DND-41 (cell line): ENCODE results near the gene RGPD3.
"Not testable (repeated sequence)": the region's sequence is repeated elsewhere in the genome, so short reads cannot be mapped to it uniquely, and the experiment has no call there.

Source experiments
- EZH2 ChIP-seq: IDR thresholded peaks from 3 replicates; pipeline ENCODE4 v1.6.1; 2012; ENCODE audit warnings: borderline replicate concordance, low read depth, mild to moderate bottlenecking, moderate library complexity, low read length, inconsistent platforms; ENCODE audit not compliant: severe bottlenecking
- TF ChIP-seq, protein P1 (sequence below): IDR thresholded peaks from 2 replicates; pipeline ENCODE4 v1.5.1; 2012; ENCODE audit warnings: borderline replicate concordance, low read length, moderate library complexity, mild to moderate bottlenecking; ENCODE audit not compliant: poor library complexity, severe bottlenecking; ENCODE audit errors: extremely low read depth

DNA sequence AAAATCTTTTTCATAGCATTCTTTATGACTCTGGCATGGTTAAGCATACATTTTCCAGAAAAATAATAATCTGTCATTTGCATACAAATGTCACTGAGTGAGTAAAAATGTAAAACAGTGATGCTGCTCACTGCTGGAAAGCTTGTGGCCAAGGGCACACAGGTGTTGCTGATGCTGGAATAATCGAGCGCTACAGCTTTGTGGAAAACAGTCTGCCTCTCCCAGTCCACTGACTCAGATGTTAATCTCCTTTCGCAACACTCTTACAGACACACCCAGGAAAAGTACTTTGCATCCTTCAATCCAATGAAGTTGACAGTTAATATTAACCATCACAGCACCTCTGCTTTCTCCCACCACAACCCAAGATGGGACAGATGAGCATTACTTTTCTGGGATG lies 46.6 kb upstream of the RGPD3 start:
- TF ChIP-seq, protein P1, sequence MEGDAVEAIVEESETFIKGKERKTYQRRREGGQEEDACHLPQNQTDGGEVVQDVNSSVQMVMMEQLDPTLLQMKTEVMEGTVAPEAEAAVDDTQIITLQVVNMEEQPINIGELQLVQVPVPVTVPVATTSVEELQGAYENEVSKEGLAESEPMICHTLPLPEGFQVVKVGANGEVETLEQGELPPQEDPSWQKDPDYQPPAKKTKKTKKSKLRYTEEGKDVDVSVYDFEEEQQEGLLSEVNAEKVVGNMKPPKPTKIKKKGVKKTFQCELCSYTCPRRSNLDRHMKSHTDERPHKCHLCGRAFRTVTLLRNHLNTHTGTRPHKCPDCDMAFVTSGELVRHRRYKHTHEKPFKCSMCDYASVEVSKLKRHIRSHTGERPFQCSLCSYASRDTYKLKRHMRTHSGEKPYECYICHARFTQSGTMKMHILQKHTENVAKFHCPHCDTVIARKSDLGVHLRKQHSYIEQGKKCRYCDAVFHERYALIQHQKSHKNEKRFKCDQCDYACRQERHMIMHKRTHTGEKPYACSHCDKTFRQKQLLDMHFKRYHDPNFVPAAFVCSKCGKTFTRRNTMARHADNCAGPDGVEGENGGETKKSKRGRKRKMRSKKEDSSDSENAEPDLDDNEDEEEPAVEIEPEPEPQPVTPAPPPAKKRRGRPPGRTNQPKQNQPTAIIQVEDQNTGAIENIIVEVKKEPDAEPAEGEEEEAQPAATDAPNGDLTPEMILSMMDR = not testable (repeated sequence)
- TF ChIP-seq EZH2 = not testable (repeated sequence)
